Gastroesophageal sphincter (tissue), 4 donors: Measurements from ENCODE around the gene NR3C2. TPM values are rescaled to one million over a fixed set of nuclear protein-coding genes. Genes with fewer than 3 reads are reported as not detected.

Experiments used
- ATAC-seq: fragments of 150-250 bp; one replicate; pipeline ENCODE4 v1.9.1; 2016; ENCODE audit warnings: mild to moderate bottlenecking, moderate library complexity
- H3K27ac ChIP-seq, 4 donors: fragments of 200-600 bp; sonication (generic) in 3 of 4; 1 replicate in 3 of 4; 2 replicates in 1 of 4; pipeline ENCODE4 v1.5.1; 2016 to 2019
- H3K27me3 ChIP-seq: fragments of 200-600 bp; sonication (generic); one replicate; pipeline ENCODE4 v1.5.1; 2019
- H3K36me3 ChIP-seq, 2 donors: fragments of 200-600 bp; sonication (generic); one replicate each; pipeline ENCODE4 v1.5.1; 2019; ENCODE audit warnings: control low read depth in 1 of 2
- H3K4me1 ChIP-seq, 3 donors: fragments of 200-600 bp; sonication (generic); 1 replicate in 2 of 3; 2 replicates in 1 of 3; pipeline ENCODE4 v1.5.1; 2016 to 2019; ENCODE audit warnings: control low read depth in 2 of 3
- H3K4me3 ChIP-seq, 2 donors: fragments of 200-600 bp; sonication (generic); one replicate each; pipeline ENCODE4 v1.5.1; 2019; ENCODE audit warnings: mild to moderate bottlenecking in 1 of 2, moderate library complexity in 1 of 2
- H3K9me3 ChIP-seq, 3 donors: fragments of 200-600 bp; sonication (generic); one replicate each; pipeline ENCODE4 v1.5.1; 2017 to 2019; ENCODE audit warnings: control low read depth in 2 of 3
- CTCF ChIP-seq, 4 experiments: fragments of 200-600 bp in 2 of 4; fragments of 450-650 bp in 2 of 4; sonication (generic) in 1 of 4; IDR thresholded peaks; one replicate each; pipeline ENCODE4 v1.5.1; 2017 to 2019; ENCODE audit warnings: antibody characterized with exemption in 4 of 4, mild to moderate bottlenecking in 2 of 4, moderate library complexity in 2 of 4
- EP300 ChIP-seq: sonication (generic); formaldehyde crosslinking; IDR thresholded peaks from one replicate; pipeline ENCODE4 v1.6.1; 2017; ENCODE audit warnings: antibody characterized with exemption, mild to moderate bottlenecking
- POLR2A ChIP-seq, 2 donors: fragments of 450-650 bp; IDR thresholded peaks; one replicate each; pipeline ENCODE4 v1.6.1; 2017; ENCODE audit warnings: antibody characterized with exemption in 2 of 2, mild to moderate bottlenecking in 2 of 2, moderate library complexity in 1 of 2
- POLR2AphosphoS5 ChIP-seq: sonication (generic); formaldehyde crosslinking; IDR thresholded peaks from one replicate; pipeline ENCODE4 v1.6.1; 2017; ENCODE audit warnings: antibody characterized with exemption
- WGBS, 2 donors: methylation state at CpG; one replicate each; pipeline ENCODE4 v1.1.5; 2018; ENCODE audit warnings: low coverage in 1 of 2; 5-methylcytosine and 5-hydroxymethylcytosine counted together
- total RNA-seq, 4 donors: library from RNA; depleted of rRNA; stranded (reverse); fragments of >200 nt; gene quantifications; one replicate each; pipeline ENCODE4 v1.1.0, GENCODE V29; 2016

The NR3C2 gene
- total RNA-seq, 4 donors from 2014 or later, result 11.6 to 15.9 (median 13.9) TPM

- TF ChIP-seq CTCF (IDR thresholded peaks at IDR 0.05) (no peak), EP300 (no peak), POLR2A (IDR thresholded peaks at IDR 0.05) (no peak), POLR2AphosphoS5 (no peak)
- Histone ChIP-seq H3K9me3 (no peaks in the 10 kb centered on the region), H3K4me1 (peaks cover 0 to 17% (median 5%) of the 10 kb centered on the region in 3 donors), H3K27me3 (no peaks in the 10 kb centered on the region), H3K4me3 (no peak overlapping the region), H3K36me3 (peaks cover 0 to 58% of the 10 kb centered on the region in 2 donors), H3K27ac (no peak overlapping the region)
- ATAC-seq, result no peak
Observed at GRCh38 chr4:148114436-148114835, 327.8 kb downstream of the NR3C2 start.

GRCh38 chr4:148112231-148112982 is 329.8 kb downstream of the NR3C2 start:
- peaks cover 0 to 60% of the 10 kb centered on the region in 2 donors for H3K36me3 ChIP-seq
- WGBS, 2 donors, result 71 to 84% methylated on average over 4 of the region's 4 CpGs
- H3K4me1 ChIP-seq, result peaks cover 0 to 17% (median 5%) of the 10 kb centered on the region in 3 donors
- TF ChIP-seq CTCF (IDR thresholded peaks at IDR 0.05) (no peak), EP300 (no peak), POLR2AphosphoS5 (no peak), POLR2A (IDR thresholded peaks at IDR 0.05) (no peak)
- no peaks in the 10 kb centered on the region for H3K9me3 ChIP-seq
- no peaks in the 10 kb centered on the region for H3K27me3 ChIP-seq
- H3K4me3 ChIP-seq, result no peak overlapping the region
- ATAC-seq, result no peak
- no peak overlapping the region for H3K27ac ChIP-seq

- WGBS, 2 donors, result 100% methylated on average over 3 of the region's 3 CpGs
- no peak overlapping the region for H3K27ac ChIP-seq
- H3K4me1 ChIP-seq, result no peaks in the 10 kb centered on the region
- ATAC-seq, result no peak
- no peak overlapping the region for H3K4me3 ChIP-seq
- H3K9me3 ChIP-seq, result peaks cover 0 to 4% (median 0%) of the 10 kb centered on the region in 3 donors
- TF ChIP-seq POLR2A (IDR thresholded peaks at IDR 0.05), result no peak
- TF ChIP-seq EP300, result no peak
- no peak for TF ChIP-seq CTCF (IDR thresholded peaks at IDR 0.05)
- no peaks in the 10 kb centered on the region for H3K27me3 ChIP-seq
- peaks cover 0 to 62% of the 10 kb centered on the region in 2 donors for H3K36me3 ChIP-seq
Observed at GRCh38 chr4:148110169-148110568, 332.0 kb downstream of the NR3C2 start.

GRCh38 chr4:148109216-148109615 is 333.0 kb downstream of the NR3C2 start:
- H3K9me3 ChIP-seq, result peaks cover 0 to 4% (median 0%) of the 10 kb centered on the region in 3 donors
- H3K27ac ChIP-seq, result no peak overlapping the region
- H3K27me3 ChIP-seq, result no peaks in the 10 kb centered on the region
- no peaks in the 10 kb centered on the region for H3K4me1 ChIP-seq
- H3K4me3 ChIP-seq, result no peak overlapping the region
- peaks cover 0 to 62% of the 10 kb centered on the region in 2 donors for H3K36me3 ChIP-seq
- TF ChIP-seq EP300 (no peak), POLR2AphosphoS5 (no peak), CTCF (IDR thresholded peaks at IDR 0.05) (no peak), POLR2A (IDR thresholded peaks at IDR 0.05) (no peak)
- no peak for ATAC-seq
- 88 to 93% methylated on average over 3 of the region's 3 CpGs for WGBS, 2 donors

- TF ChIP-seq POLR2A (IDR thresholded peaks at IDR 0.05) (no peak), CTCF (IDR thresholded peaks at IDR 0.05) (no peak), EP300 (no peak), POLR2AphosphoS5 (no peak)
- peaks cover 0 to 4% (median 0%) of the 10 kb centered on the region in 3 donors for H3K9me3 ChIP-seq
- H3K27me3 ChIP-seq, result no peaks in the 10 kb centered on the region
- H3K4me1 ChIP-seq, result no peaks in the 10 kb centered on the region
- no peak overlapping the region for H3K4me3 ChIP-seq
- H3K36me3 ChIP-seq, result peaks cover 0 to 59% of the 10 kb centered on the region in 2 donors
- no peak for ATAC-seq
- H3K27ac ChIP-seq, result no peak overlapping the region
- WGBS, 2 donors, result 89 to 100% methylated on average over 6 to 7 of the region's 7 CpGs
Observed at GRCh38 chr4:148108766-148109165, 333.4 kb downstream of the NR3C2 start.
